Sigmoid colon (tissue), 4 donors: ENCODE results near the gene NR3C2.

Experiments used
- POLR2A ChIP-seq, 2 donors: fragments of 450-650 bp; IDR thresholded peaks; one replicate each; pipeline ENCODE4 v1.6.1; 2016; ENCODE audit warnings: antibody characterized with exemption in 2 of 2, mild to moderate bottlenecking in 2 of 2, moderate library complexity in 2 of 2
- POLR2AphosphoS5 ChIP-seq, 4 donors: sonication (generic); formaldehyde crosslinking; IDR thresholded peaks; one replicate each; pipeline ENCODE4 v1.6.1; 2017; ENCODE audit warnings: antibody characterized with exemption in 4 of 4
- TF ChIP-seq, protein P1 (sequence below), 4 experiments: fragments of 450-650 bp in 3 of 4; fragments of 200-600 bp in 1 of 4; IDR thresholded peaks; one replicate each; pipeline ENCODE4 v1.5.1; 2016 to 2019; ENCODE audit warnings: antibody characterized with exemption in 4 of 4, mild to moderate bottlenecking in 3 of 4, moderate library complexity in 2 of 4

DNA sequence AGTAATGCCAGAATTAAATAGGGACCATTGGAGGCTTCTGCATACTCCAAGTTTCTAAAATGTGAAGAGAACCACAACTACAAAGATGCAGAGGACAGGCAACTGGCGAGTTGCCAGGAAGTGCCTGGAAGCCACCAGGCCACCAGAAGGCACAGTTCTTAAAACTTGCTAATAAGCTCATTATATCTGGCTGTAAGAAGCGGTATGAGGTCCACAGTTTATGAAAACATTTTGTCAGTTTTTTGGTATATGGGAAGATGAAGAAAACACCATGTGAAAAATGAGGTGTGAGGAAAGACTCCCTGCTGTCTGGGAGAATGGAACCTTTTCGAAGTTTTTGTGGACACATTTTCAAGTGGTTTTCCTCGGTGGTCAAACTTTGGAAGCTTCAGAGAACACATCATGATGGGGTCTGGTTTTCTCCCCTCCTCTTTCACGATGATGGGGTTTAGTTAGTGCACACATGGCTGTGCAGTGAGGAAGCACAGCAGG, 202.7 kb downstream of the NR3C2 start:
- TF ChIP-seq, protein P1, sequence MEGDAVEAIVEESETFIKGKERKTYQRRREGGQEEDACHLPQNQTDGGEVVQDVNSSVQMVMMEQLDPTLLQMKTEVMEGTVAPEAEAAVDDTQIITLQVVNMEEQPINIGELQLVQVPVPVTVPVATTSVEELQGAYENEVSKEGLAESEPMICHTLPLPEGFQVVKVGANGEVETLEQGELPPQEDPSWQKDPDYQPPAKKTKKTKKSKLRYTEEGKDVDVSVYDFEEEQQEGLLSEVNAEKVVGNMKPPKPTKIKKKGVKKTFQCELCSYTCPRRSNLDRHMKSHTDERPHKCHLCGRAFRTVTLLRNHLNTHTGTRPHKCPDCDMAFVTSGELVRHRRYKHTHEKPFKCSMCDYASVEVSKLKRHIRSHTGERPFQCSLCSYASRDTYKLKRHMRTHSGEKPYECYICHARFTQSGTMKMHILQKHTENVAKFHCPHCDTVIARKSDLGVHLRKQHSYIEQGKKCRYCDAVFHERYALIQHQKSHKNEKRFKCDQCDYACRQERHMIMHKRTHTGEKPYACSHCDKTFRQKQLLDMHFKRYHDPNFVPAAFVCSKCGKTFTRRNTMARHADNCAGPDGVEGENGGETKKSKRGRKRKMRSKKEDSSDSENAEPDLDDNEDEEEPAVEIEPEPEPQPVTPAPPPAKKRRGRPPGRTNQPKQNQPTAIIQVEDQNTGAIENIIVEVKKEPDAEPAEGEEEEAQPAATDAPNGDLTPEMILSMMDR (IDR thresholded peaks at IDR 0.05) = no peak
- TF ChIP-seq POLR2A (IDR thresholded peaks at IDR 0.05) = no peak
- TF ChIP-seq POLR2AphosphoS5 (IDR thresholded peaks at IDR 0.05) = no peak
